ENCODE measurements around the gene PHAX. TPM values are rescaled to one million over a fixed set of nuclear protein-coding genes. Genes with fewer than 3 reads are reported as not detected.

The PHAX gene
- total RNA-seq, 4 donors from 2014 or later: 31.4 to 38.0 (median 36.3) TPM

GRCh38 chr5:126631920-126632319 lies 31.2 kb downstream of the PHAX start:
- H3K4me3 ChIP-seq (ENCODE audit: low read depth, poor library complexity, severe bottlenecking): no peak overlapping the region
- TF ChIP-seq CTCF (IDR thresholded peaks at IDR 0.05) (no peak), POLR2A (IDR thresholded peaks at IDR 0.05) (no peak)
- 73 to 75% methylated on average over 3 of the region's 3 CpGs for WGBS, 2 donors
- no peak for DNase-seq (ENCODE audit: low spot score in 2 of 2)
- intact Hi-C loops (cut with DNase I; ENCODE audit: low total_unique reads): no loop called here

GRCh38 chr5:126633552-126633951 lies 32.8 kb downstream of the PHAX start:
- intact Hi-C loops (cut with DNase I; ENCODE audit: low total_unique reads): no loop called here
- DNase-seq (ENCODE audit: low spot score in 2 of 2): peak in 1 of 2 donors; percentile 17
- 91 to 96% methylated on average over 4 of the region's 4 CpGs for WGBS, 2 donors
- TF ChIP-seq CTCF (IDR thresholded peaks at IDR 0.05) (no peak), POLR2A (IDR thresholded peaks at IDR 0.05) (no peak)
- H3K4me3 ChIP-seq (ENCODE audit: low read depth, poor library complexity, severe bottlenecking): no peak overlapping the region

- no peak for TF ChIP-seq CTCF (IDR thresholded peaks at IDR 0.05)
- no peak for TF ChIP-seq POLR2A (IDR thresholded peaks at IDR 0.05)
- no peak overlapping the region for H3K4me3 ChIP-seq (ENCODE audit: low read depth, poor library complexity, severe bottlenecking)
- intact Hi-C loops (cut with DNase I; ENCODE audit: low total_unique reads): no loop called here
- 89 to 99% methylated on average over 3 of the region's 3 CpGs for WGBS, 2 donors
- no peak for DNase-seq (ENCODE audit: low spot score in 2 of 2)
Observed at GRCh38 chr5:126635585-126635984, 34.8 kb downstream of the PHAX start.

- DNase-seq (ENCODE audit: low spot score in 2 of 2): no peak
- no peak for TF ChIP-seq POLR2A (IDR thresholded peaks at IDR 0.05)
- no peak for TF ChIP-seq CTCF (IDR thresholded peaks at IDR 0.05)
- no peak overlapping the region for H3K4me3 ChIP-seq (ENCODE audit: low read depth, poor library complexity, severe bottlenecking)
- WGBS, 2 donors: 56 to 65% methylated on average over 1 of the region's 1 CpG
- intact Hi-C loops (cut with DNase I; ENCODE audit: low total_unique reads): no loop called here
Observed at GRCh38 chr5:126636956-126637355, 36.2 kb downstream of the PHAX start.

- intact Hi-C loops (cut with DNase I; ENCODE audit: low total_unique reads): no loop called here
- no peak for DNase-seq (ENCODE audit: low spot score in 2 of 2)
- no peak overlapping the region for H3K4me3 ChIP-seq (ENCODE audit: low read depth, poor library complexity, severe bottlenecking)
- TF ChIP-seq POLR2A (IDR thresholded peaks at IDR 0.05) (no peak), CTCF (IDR thresholded peaks at IDR 0.05) (no peak)
- WGBS, 2 donors: 83 to 84% methylated on average over 1 of the region's 1 CpG
Observed at GRCh38 chr5:126640866-126641265, 40.1 kb downstream of the PHAX start.

- no peak overlapping the region for H3K4me3 ChIP-seq (ENCODE audit: low read depth, poor library complexity, severe bottlenecking)
Observed at GRCh38 chr5:126641387-126641786, 40.6 kb downstream of the PHAX start.

More at GRCh38 chr5:126641387-126641786, 40.6 kb downstream of the PHAX start:
- TF ChIP-seq POLR2A (IDR thresholded peaks at IDR 0.05): no peak
- 96% methylated on average over 5 of the region's 5 CpGs for WGBS, 2 donors
- intact Hi-C loops (cut with DNase I; ENCODE audit: low total_unique reads): no loop called here
- DNase-seq (ENCODE audit: low spot score in 2 of 2): peak in 1 of 2 donors; percentile 48
